ENCODE data around the gene ZSCAN10.

Gene ZSCAN10

DNA sequence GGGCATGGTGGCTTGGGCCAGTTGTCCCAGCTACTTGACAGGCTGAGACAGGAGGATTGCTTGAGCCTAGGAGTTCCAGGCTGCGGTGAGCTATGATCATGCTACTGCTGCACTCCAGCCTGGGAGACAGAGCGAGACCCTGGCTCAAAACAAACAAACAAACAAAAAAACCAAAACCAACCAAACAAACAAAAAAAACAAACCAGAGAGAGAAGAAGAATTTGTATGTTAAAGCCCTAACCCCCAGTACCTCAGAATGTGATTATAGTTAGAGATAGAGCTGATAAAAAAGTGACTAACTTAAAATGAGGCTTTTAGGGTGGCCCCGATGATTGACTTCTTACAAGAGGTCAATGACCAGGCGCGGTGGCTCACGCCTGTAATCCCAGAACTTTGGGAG lies 54.4 kb downstream of the ZSCAN10 start:
- no peak overlapping the region for H3K4me2 ChIP-seq (ENCODE audit: low read depth, low read length)
- H3K27me3 ChIP-seq (replicated peaks; ENCODE audit: insufficient read depth, low read length), result peaks cover 89% of the 10 kb centered on the region
- H3K9me3 ChIP-seq (replicated peaks; ENCODE audit: insufficient read depth, low read length), result no peaks in the 10 kb centered on the region
- H3K9ac ChIP-seq (ENCODE audit: low read length), result no peak overlapping the region
- H2AFZ ChIP-seq (ENCODE audit: low read length), result no peak overlapping the region
- no peak overlapping the region for H3K4me3 ChIP-seq (ENCODE audit: low read length)
- H3F3A ChIP-seq (ENCODE audit: insufficient read depth, low read length), result no peaks in the 10 kb centered on the region
- H3K36me3 ChIP-seq (replicated peaks; ENCODE audit: insufficient read depth, low read length), result no peaks in the 10 kb centered on the region
- no peak overlapping the region for H3K27ac ChIP-seq (ENCODE audit: low read length)
- H4K20me1 ChIP-seq (ENCODE audit: insufficient read depth, low read length), result no peaks in the 10 kb centered on the region
- TF ChIP-seq EZH2 (optimal IDR thresholded peaks at IDR 0.05; ENCODE audit: low read depth, low read length), result no peak
- no peak for TF ChIP-seq EZH2phosphoT487 (IDR thresholded peaks at IDR 0.05; ENCODE audit: low read length)
- TF ChIP-seq, protein P1, sequence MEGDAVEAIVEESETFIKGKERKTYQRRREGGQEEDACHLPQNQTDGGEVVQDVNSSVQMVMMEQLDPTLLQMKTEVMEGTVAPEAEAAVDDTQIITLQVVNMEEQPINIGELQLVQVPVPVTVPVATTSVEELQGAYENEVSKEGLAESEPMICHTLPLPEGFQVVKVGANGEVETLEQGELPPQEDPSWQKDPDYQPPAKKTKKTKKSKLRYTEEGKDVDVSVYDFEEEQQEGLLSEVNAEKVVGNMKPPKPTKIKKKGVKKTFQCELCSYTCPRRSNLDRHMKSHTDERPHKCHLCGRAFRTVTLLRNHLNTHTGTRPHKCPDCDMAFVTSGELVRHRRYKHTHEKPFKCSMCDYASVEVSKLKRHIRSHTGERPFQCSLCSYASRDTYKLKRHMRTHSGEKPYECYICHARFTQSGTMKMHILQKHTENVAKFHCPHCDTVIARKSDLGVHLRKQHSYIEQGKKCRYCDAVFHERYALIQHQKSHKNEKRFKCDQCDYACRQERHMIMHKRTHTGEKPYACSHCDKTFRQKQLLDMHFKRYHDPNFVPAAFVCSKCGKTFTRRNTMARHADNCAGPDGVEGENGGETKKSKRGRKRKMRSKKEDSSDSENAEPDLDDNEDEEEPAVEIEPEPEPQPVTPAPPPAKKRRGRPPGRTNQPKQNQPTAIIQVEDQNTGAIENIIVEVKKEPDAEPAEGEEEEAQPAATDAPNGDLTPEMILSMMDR (IDR thresholded peaks at IDR 0.05; ENCODE audit: low read length), result no peak
- H3K79me2 ChIP-seq (ENCODE audit: low read length), result no peaks in the 10 kb centered on the region
- 0 out of 2 replicates have a peak, but pooled peaks cover 5% of the 10 kb centered on the region for H3K4me1 ChIP-seq (ENCODE audit: low read length)
- no peaks in the 10 kb centered on the region for H3K9me2 ChIP-seq (replicated peaks; ENCODE audit: insufficient read depth, low read length)
- no peak for DNase-seq

GRCh38 chr16:3042376-3042775 lies 56.7 kb downstream of the ZSCAN10 start:
- H3K9me3 ChIP-seq (replicated peaks; ENCODE audit: insufficient read depth, low read length), result no peaks in the 10 kb centered on the region
- H3K4me2 ChIP-seq (ENCODE audit: low read depth, low read length), result no peak overlapping the region
- no peak for DNase-seq
- H3K36me3 ChIP-seq (replicated peaks; ENCODE audit: insufficient read depth, low read length), result no peaks in the 10 kb centered on the region
- H3K9ac ChIP-seq (ENCODE audit: low read length), result no peak overlapping the region
- H3K27me3 ChIP-seq (replicated peaks; ENCODE audit: insufficient read depth, low read length), result peaks cover 90% of the 10 kb centered on the region
- no peak overlapping the region for H2AFZ ChIP-seq (ENCODE audit: low read length)
- no peaks in the 10 kb centered on the region for H3F3A ChIP-seq (ENCODE audit: insufficient read depth, low read length)
- 0 out of 2 replicates have a peak, but pooled peaks cover 5% of the 10 kb centered on the region for H3K4me1 ChIP-seq (ENCODE audit: low read length)
- H4K20me1 ChIP-seq (ENCODE audit: insufficient read depth, low read length), result no peaks in the 10 kb centered on the region
- H3K9me2 ChIP-seq (replicated peaks; ENCODE audit: insufficient read depth, low read length), result no peaks in the 10 kb centered on the region
- H3K4me3 ChIP-seq (ENCODE audit: low read length), result no peak overlapping the region
- no peaks in the 10 kb centered on the region for H3K79me2 ChIP-seq (ENCODE audit: low read length)
- H3K27ac ChIP-seq (ENCODE audit: low read length), result no peak overlapping the region
- TF ChIP-seq EZH2phosphoT487 (IDR thresholded peaks at IDR 0.05; ENCODE audit: low read length) (no peak), EZH2 (optimal IDR thresholded peaks at IDR 0.05; ENCODE audit: low read depth, low read length) (no peak)
- TF ChIP-seq, protein P1 (IDR thresholded peaks at IDR 0.05; ENCODE audit: low read length), result no peak

DNA sequence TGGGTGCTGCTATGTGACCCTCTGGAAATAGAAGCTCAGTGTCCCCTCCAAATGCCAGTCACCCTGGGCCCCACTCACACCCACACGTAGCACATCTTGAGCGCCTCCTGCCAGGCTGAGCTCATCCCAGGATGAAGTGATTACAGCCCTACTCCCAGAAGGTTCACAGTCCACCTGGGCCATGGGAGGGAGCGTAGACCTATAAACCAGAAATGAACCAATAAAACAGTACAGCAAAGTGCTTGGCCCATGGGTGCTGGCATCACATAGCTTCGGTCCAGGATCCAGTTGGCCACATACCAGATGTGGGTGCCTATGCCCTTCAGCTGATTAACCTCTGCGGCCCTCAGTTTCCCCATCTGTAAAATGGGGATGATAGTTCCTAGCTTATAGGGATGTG lies 60.2 kb downstream of the ZSCAN10 start:
- TF ChIP-seq EZH2phosphoT487 (IDR thresholded peaks at IDR 0.05; ENCODE audit: low read length) (no peak), EZH2 (optimal IDR thresholded peaks at IDR 0.05; ENCODE audit: low read depth, low read length) (no peak)
- TF ChIP-seq, protein P1 (IDR thresholded peaks at IDR 0.05; ENCODE audit: low read length), result no peak
- Histone ChIP-seq H3K4me2 (ENCODE audit: low read depth, low read length) (no peak overlapping the region), H4K20me1 (ENCODE audit: insufficient read depth, low read length) (no peaks in the 10 kb centered on the region), H3K27ac (ENCODE audit: low read length) (no peak overlapping the region), H2AFZ (ENCODE audit: low read length) (no peak overlapping the region), H3K9ac (ENCODE audit: low read length) (no peak overlapping the region), H3F3A (ENCODE audit: insufficient read depth, low read length) (no peaks in the 10 kb centered on the region), H3K9me3 (replicated peaks; ENCODE audit: insufficient read depth, low read length) (no peaks in the 10 kb centered on the region), H3K27me3 (replicated peaks; ENCODE audit: insufficient read depth, low read length) (peaks cover 90% of the 10 kb centered on the region), H3K4me1 (ENCODE audit: low read length) (no peaks in the 10 kb centered on the region), H3K36me3 (replicated peaks; ENCODE audit: insufficient read depth, low read length) (no peaks in the 10 kb centered on the region), H3K9me2 (replicated peaks; ENCODE audit: insufficient read depth, low read length) (no peaks in the 10 kb centered on the region), H3K79me2 (ENCODE audit: low read length) (no peaks in the 10 kb centered on the region), H3K4me3 (ENCODE audit: low read length) (no peak overlapping the region)
- no peak for DNase-seq

All from MM.1S (cell line).